Measurements from ENCODE around the gene KCNK3. TPM values are rescaled to one million over a fixed set of nuclear protein-coding genes. Genes with fewer than 3 reads are reported as not detected.

Gene KCNK3
- total RNA-seq, 4 donors from 2014 or later, result 0.37 to 1.5 (median 0.82) TPM

GRCh38 chr2:26754972-26755670, 62.6 kb downstream of the KCNK3 start:
- TF ChIP-seq EP300 (IDR thresholded peaks at IDR 0.05; ENCODE audit: low read depth) (no peak), POLR2AphosphoS5 (IDR thresholded peaks at IDR 0.05) (no peak), CTCF (IDR thresholded peaks at IDR 0.05) (no peak), POLR2A (IDR thresholded peaks at IDR 0.05) (no peak)

GRCh38 chr2:26756337-26756736, 63.8 kb downstream of the KCNK3 start:
- H3K27me3 ChIP-seq, result no peaks in the 10 kb centered on the region
- WGBS, 2 donors (ENCODE audit: low coverage in 1 of 2), result 56 to 80% methylated on average over 3 to 5 of the region's 5 CpGs
- H3K4me3 ChIP-seq, result no peak overlapping the region
- H3K4me1 ChIP-seq, result peaks cover 0 to 9% (median 3%) of the 10 kb centered on the region in 4 donors
- H3K27ac ChIP-seq, result no peak overlapping the region
- no peaks in the 10 kb centered on the region for H3K9me3 ChIP-seq
- in situ Hi-C loops (cut with MboI; ENCODE audit: low pct_ligation_motif_present in 1 of 4, low pct_unique_long_range_greater_than_20kb in 1 of 4, low sequenced_read_pairs in 3 of 4) (no loop called here), intact Hi-C loops (cut with DNase I; ENCODE audit: low total_unique reads) (loop anchor here (10.0 kb wide), 1 partner anchor 1462 kb away; no protein-coding TSS in a partner anchor)
- DNase-seq, result no peak
- TF ChIP-seq POLR2A (IDR thresholded peaks at IDR 0.05), result no peak
- TF ChIP-seq CTCF (IDR thresholded peaks at IDR 0.05), result no peak
- no peaks in the 10 kb centered on the region for H3K36me3 ChIP-seq

More at GRCh38 chr2:26754972-26755670, 62.6 kb downstream of the KCNK3 start:
- Histone ChIP-seq H3K36me3 (no peaks in the 10 kb centered on the region), H3K27ac (no peak overlapping the region), H3K4me1 (peaks cover 0 to 9% (median 3%) of the 10 kb centered on the region in 4 donors), H3K27me3 (no peaks in the 10 kb centered on the region), H3K9me3 (no peaks in the 10 kb centered on the region), H3K4me3 (no peak overlapping the region)
- in situ Hi-C loops (cut with MboI; ENCODE audit: low pct_ligation_motif_present in 1 of 4, low pct_unique_long_range_greater_than_20kb in 1 of 4, low sequenced_read_pairs in 3 of 4), result loop anchor here in 1 of 4 donors (5.0 kb wide), 1 partner anchor 153 kb away; no protein-coding TSS in a partner anchor
- WGBS, 2 donors (ENCODE audit: low coverage in 1 of 2), result 74% methylated on average over 4 of the region's 4 CpGs; no CpG with 5 or more reads in 1 of the 2 donors
- intact Hi-C loops (cut with DNase I; ENCODE audit: low total_unique reads), result loop anchor here (10.0 kb wide), 1 partner anchor 1460 kb away; no protein-coding TSS in a partner anchor
- DNase-seq, result no peak

GRCh38 chr2:26757873-26758789, 65.6 kb downstream of the KCNK3 start:
- Histone ChIP-seq H3K4me3 (no peak overlapping the region), H3K36me3 (no peaks in the 10 kb centered on the region), H3K27ac (no peak overlapping the region), H3K4me1 (peaks cover 0 to 9% (median 3%) of the 10 kb centered on the region in 4 donors), H3K27me3 (no peaks in the 10 kb centered on the region), H3K9me3 (no peaks in the 10 kb centered on the region)
- TF ChIP-seq CTCF (IDR thresholded peaks at IDR 0.05) (no peak), POLR2A (IDR thresholded peaks at IDR 0.05) (no peak), EP300 (IDR thresholded peaks at IDR 0.05; ENCODE audit: low read depth) (no peak), POLR2AphosphoS5 (IDR thresholded peaks at IDR 0.05) (no peak)
- no peak for DNase-seq
- WGBS, 2 donors (ENCODE audit: low coverage in 1 of 2), result 74 to 85% methylated on average over 4 to 6 of the region's 6 CpGs
- in situ Hi-C loops (cut with MboI; ENCODE audit: low pct_ligation_motif_present in 1 of 4, low pct_unique_long_range_greater_than_20kb in 1 of 4, low sequenced_read_pairs in 3 of 4) (no loop called here), intact Hi-C loops (cut with DNase I; ENCODE audit: low total_unique reads) (loop anchor here (10.0 kb wide), 1 partner anchor 1463 kb away; no protein-coding TSS in a partner anchor)

GRCh38 chr2:26758790-26759321, 66.3 kb downstream of the KCNK3 start:
- in situ Hi-C loops (cut with MboI; ENCODE audit: low pct_ligation_motif_present in 1 of 4, low pct_unique_long_range_greater_than_20kb in 1 of 4, low sequenced_read_pairs in 3 of 4), result no loop called here
- Histone ChIP-seq H3K27me3 (no peaks in the 10 kb centered on the region), H3K9me3 (no peaks in the 10 kb centered on the region)

More at GRCh38 chr2:26758790-26759321, 66.3 kb downstream of the KCNK3 start:
- TF ChIP-seq CTCF (IDR thresholded peaks at IDR 0.05), result no peak
- no peak for TF ChIP-seq POLR2A (IDR thresholded peaks at IDR 0.05)
- no peak for TF ChIP-seq EP300 (IDR thresholded peaks at IDR 0.05; ENCODE audit: low read depth)
- no peak for TF ChIP-seq POLR2AphosphoS5 (IDR thresholded peaks at IDR 0.05)
- WGBS, 2 donors (ENCODE audit: low coverage in 1 of 2), result 67 to 86% methylated on average over 1 to 7 of the region's 7 CpGs
- no peak for DNase-seq
- peaks cover 0 to 16% (median 4%) of the 10 kb centered on the region in 4 donors for H3K4me1 ChIP-seq
- intact Hi-C loops (cut with DNase I; ENCODE audit: low total_unique reads), result loop anchor here (10.0 kb wide), 1 partner anchor 1464 kb away; no protein-coding TSS in a partner anchor
- no peak overlapping the region for H3K27ac ChIP-seq
- no peaks in the 10 kb centered on the region for H3K36me3 ChIP-seq
- no peak overlapping the region for H3K4me3 ChIP-seq
